Measurements from ENCODE around the gene GMDS.

GRCh38 chr6:2102966-2103365 is 142.4 kb downstream of the GMDS start:
- no peak for TF ChIP-seq CTCF (optimal IDR thresholded peaks at IDR 0.05 in 1 of 3, IDR thresholded peaks at IDR 0.05 in 1 of 3, conservative IDR thresholded peaks at IDR 0.05 in 1 of 3; ENCODE audit: extremely low read depth in 1 of 3, insufficient read depth in 2 of 3, low read length in 3 of 3)
- no peak for TF ChIP-seq EZH2 (IDR thresholded peaks at IDR 0.05; ENCODE audit: low read length)

Measured in keratinocyte (primary cell).